Osteocyte (in vitro differentiated cells): ENCODE results near the gene GDA. TPM values are rescaled to one million over a fixed set of nuclear protein-coding genes. Genes with fewer than 3 reads are reported as not detected.

Experiments used
- DNase-seq: peaks from one replicate; pipeline ENCODE4 v3.0.0; 2021; ENCODE audit warnings: mixed read lengths; ENCODE audit not compliant: unreplicated experiment; ENCODE audit errors: extremely low spot score
- H3K27ac Mint-ChIP-seq: one replicate; pipeline ENCODE4 v1.8.0; 2021; ENCODE audit warnings: mild to moderate bottlenecking, mixed read lengths; ENCODE audit not compliant: unreplicated experiment
- H3K27me3 Mint-ChIP-seq: one replicate; pipeline ENCODE4 v1.8.0; 2021; ENCODE audit warnings: mixed read lengths; ENCODE audit not compliant: unreplicated experiment
- H3K36me3 Mint-ChIP-seq: one replicate; pipeline ENCODE4 v1.8.0; 2021; ENCODE audit warnings: mixed read lengths; ENCODE audit not compliant: unreplicated experiment
- H3K4me1 Mint-ChIP-seq: one replicate; pipeline ENCODE4 v1.8.0; 2021; ENCODE audit warnings: mixed read lengths; ENCODE audit not compliant: unreplicated experiment
- H3K4me3 Mint-ChIP-seq: one replicate; pipeline ENCODE4 v1.8.0; 2021; ENCODE audit warnings: mild to moderate bottlenecking, moderate library complexity, mixed read lengths; ENCODE audit not compliant: unreplicated experiment
- H3K9me3 Mint-ChIP-seq: one replicate; pipeline ENCODE4 v1.8.0; 2021; ENCODE audit warnings: mixed read lengths; ENCODE audit not compliant: unreplicated experiment
- total RNA-seq: library from RNA; stranded (reverse); gene quantifications from 2 replicates; pipeline ENCODE4 v1.2.1, GENCODE V29; 2021
- TF ChIP-seq, protein P1 (sequence below): fragments of 200-600 bp; sonication (generic); IDR thresholded peaks from 2 replicates; pipeline ENCODE4 v1.5.0; 2021; ENCODE audit warnings: antibody characterized with exemption, mild to moderate bottlenecking, moderate library complexity

GDA gene
- total RNA-seq, 1 donor from 2014 or later = not detected

- H3K9me3 Mint-ChIP-seq = no peaks in the 10 kb centered on the region
- TF ChIP-seq, protein P1, sequence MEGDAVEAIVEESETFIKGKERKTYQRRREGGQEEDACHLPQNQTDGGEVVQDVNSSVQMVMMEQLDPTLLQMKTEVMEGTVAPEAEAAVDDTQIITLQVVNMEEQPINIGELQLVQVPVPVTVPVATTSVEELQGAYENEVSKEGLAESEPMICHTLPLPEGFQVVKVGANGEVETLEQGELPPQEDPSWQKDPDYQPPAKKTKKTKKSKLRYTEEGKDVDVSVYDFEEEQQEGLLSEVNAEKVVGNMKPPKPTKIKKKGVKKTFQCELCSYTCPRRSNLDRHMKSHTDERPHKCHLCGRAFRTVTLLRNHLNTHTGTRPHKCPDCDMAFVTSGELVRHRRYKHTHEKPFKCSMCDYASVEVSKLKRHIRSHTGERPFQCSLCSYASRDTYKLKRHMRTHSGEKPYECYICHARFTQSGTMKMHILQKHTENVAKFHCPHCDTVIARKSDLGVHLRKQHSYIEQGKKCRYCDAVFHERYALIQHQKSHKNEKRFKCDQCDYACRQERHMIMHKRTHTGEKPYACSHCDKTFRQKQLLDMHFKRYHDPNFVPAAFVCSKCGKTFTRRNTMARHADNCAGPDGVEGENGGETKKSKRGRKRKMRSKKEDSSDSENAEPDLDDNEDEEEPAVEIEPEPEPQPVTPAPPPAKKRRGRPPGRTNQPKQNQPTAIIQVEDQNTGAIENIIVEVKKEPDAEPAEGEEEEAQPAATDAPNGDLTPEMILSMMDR = no peak
- H3K27me3 Mint-ChIP-seq = peaks cover 8% of the 10 kb centered on the region
- no peaks in the 10 kb centered on the region for H3K36me3 Mint-ChIP-seq
- H3K4me1 Mint-ChIP-seq = no peaks in the 10 kb centered on the region
- no peak for DNase-seq
- H3K4me3 Mint-ChIP-seq = no peak overlapping the region
- H3K27ac Mint-ChIP-seq = no peak overlapping the region
These were observed 79.0 kb downstream of the GDA start for GRCh38 chr9:72228282-72228681.

- Mint-ChIP-seq H3K27me3 (no peaks in the 10 kb centered on the region), H3K36me3 (no peaks in the 10 kb centered on the region), H3K4me1 (peaks cover 2% of the 10 kb centered on the region), H3K9me3 (no peaks in the 10 kb centered on the region), H3K4me3 (no peak overlapping the region), H3K27ac (no peak overlapping the region)
- TF ChIP-seq, protein P1 = no peak
- no peak for DNase-seq
These were observed 83.5 kb downstream of the GDA start for GRCh38 chr9:72232778-72233177.

DNA sequence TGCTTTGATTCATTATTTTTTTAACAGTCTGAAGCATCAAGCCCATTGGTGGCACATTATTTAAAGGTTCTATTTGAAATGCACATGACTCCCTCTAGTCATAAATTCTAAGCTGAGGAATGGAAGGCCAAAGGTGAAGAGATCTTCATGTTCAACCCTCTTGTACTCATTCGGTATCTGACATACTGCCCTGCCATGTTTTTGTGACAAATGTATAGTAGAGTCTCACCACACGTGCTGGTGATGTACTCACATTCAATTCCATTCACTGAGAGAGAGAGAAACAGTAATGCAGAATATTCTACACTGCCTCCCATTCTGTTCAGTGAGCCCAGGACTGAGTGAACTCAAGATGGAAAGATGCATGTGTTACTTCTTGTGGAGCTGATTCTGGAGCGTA is 98.3 kb downstream of the GDA start:
- H3K4me1 Mint-ChIP-seq = peaks cover 4% of the 10 kb centered on the region
- H3K4me3 Mint-ChIP-seq = no peak overlapping the region
- H3K27me3 Mint-ChIP-seq = peaks cover 31% of the 10 kb centered on the region
- no peaks in the 10 kb centered on the region for H3K36me3 Mint-ChIP-seq
- no peaks in the 10 kb centered on the region for H3K9me3 Mint-ChIP-seq
- TF ChIP-seq, protein P1 = no peak
- DNase-seq = no peak
- no peak overlapping the region for H3K27ac Mint-ChIP-seq

DNA sequence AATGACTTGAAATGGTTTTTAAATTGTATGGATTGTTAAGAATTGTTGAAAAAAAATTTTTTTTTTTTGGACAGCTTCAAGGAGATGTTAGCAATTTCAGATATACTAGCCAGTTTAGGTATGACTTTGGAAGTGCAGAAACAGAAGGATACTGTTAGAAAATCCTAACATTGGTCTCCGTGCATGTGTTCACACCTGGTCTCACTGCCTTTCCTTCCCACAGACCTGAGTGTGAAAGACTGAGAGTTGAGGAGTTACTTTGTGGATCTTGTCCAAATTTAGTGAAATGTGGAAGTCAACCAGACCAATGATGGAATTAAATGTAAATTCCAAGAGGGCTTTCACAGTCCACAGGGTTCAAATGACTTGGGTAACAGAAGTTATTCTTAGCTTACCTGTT is 102.3 kb downstream of the GDA start:
- no peaks in the 10 kb centered on the region for H3K9me3 Mint-ChIP-seq
- H3K27ac Mint-ChIP-seq = no peak overlapping the region
- H3K27me3 Mint-ChIP-seq = peaks cover 39% of the 10 kb centered on the region
- no peak for DNase-seq
- TF ChIP-seq, protein P1 = no peak
- H3K36me3 Mint-ChIP-seq = no peaks in the 10 kb centered on the region
- no peak overlapping the region for H3K4me3 Mint-ChIP-seq
- H3K4me1 Mint-ChIP-seq = no peaks in the 10 kb centered on the region

- DNase-seq = no peak
- H3K36me3 Mint-ChIP-seq = no peaks in the 10 kb centered on the region
- H3K27me3 Mint-ChIP-seq = peaks cover 22% of the 10 kb centered on the region
- no peak overlapping the region for H3K27ac Mint-ChIP-seq
- no peak overlapping the region for H3K4me3 Mint-ChIP-seq
- no peaks in the 10 kb centered on the region for H3K4me1 Mint-ChIP-seq
- H3K9me3 Mint-ChIP-seq = no peaks in the 10 kb centered on the region
- TF ChIP-seq, protein P1 = no peak
These were observed 105.8 kb downstream of the GDA start for GRCh38 chr9:72254901-72255545.
